BJ (cell line): ENCODE measurements around the gene CHSY1. TPM values are rescaled to one million over a fixed set of nuclear protein-coding genes. Genes with fewer than 3 reads are reported as not detected.

Experiments used
- CTCF ChIA-PET: fragments of 350-600 bp; formaldehyde crosslinking; extraction: SDS; loops from one replicate; lab custom pipeline; 2021; ENCODE audit warnings: antibody characterized with exemption, inconsistent platforms; lab: Yijun Ruan, JAX
- POLR2A ChIA-PET: fragments of 300-600 bp; sonication (Branson Sonifier 250); formaldehyde crosslinking; extraction: SDS; loops from one replicate; lab custom pipeline; 2021; ENCODE audit warnings: antibody characterized with exemption; lab: Charles Lee
- DNase-seq: peaks from one replicate; pipeline ENCODE4 v3.0.0-alpha.2; 2011; ENCODE audit warnings: low read depth
- H3K27me3 ChIP-seq: 2 replicates; pipeline ENCODE4 v1.6.0; 2011; ENCODE audit warnings: low read length; ENCODE audit not compliant: control insufficient read depth, insufficient read depth
- H3K36me3 ChIP-seq: 2 replicates; pipeline ENCODE4 v1.5.1; 2011; ENCODE audit warnings: low read length; ENCODE audit not compliant: control insufficient read depth, insufficient read depth
- H3K4me3 ChIP-seq: 2 replicates; pipeline ENCODE4 v1.5.1; 2011; ENCODE audit warnings: low read depth, mild to moderate bottlenecking, control low read depth, low read length
- polyA plus RNA-seq: library from polyadenylated mRNA; depleted of rRNA; stranded (reverse); fragments of >200 nt; gene quantifications from 2 replicates; pipeline ENCODE4 v1.2.3, GENCODE V29; 2011
- TF ChIP-seq, protein P1 (sequence below): IDR thresholded peaks from 2 replicates; pipeline ENCODE4 v1.5.1; 2011; ENCODE audit warnings: low read depth, mild to moderate bottlenecking, control low read depth, inconsistent platforms, low read length, moderate library complexity; ENCODE audit not compliant: insufficient read depth

The CHSY1 gene
- polyA plus RNA-seq, 1 experiment: 17.7 TPM

DNA sequence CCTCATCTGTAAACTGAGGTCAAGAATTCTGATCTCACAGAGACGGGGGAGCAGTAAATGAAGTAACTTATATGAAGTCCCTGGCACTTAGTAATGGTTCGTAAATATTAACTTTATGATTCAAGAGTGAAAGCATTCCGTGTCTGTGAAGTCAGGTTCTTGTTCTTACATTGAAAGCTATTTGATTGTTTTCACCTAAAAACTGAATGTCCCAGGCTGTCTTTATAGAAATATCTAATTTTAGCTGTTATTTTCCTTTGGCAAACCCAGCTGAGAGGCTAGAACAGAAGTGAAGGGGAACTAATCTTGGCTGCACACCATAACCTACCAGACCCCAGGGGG, 84.5 kb downstream of the CHSY1 start:
- H3K36me3 ChIP-seq: no peaks in the 10 kb centered on the region
- H3K4me3 ChIP-seq: no peak overlapping the region
- ChIA-PET CTCF (interaction anchor here (0.9 to 1.7 kb wide), 2 partner anchors 16 to 84 kb away, joined by 3 to 5 read pairs; partner anchors contain the start of gene CHSY1), POLR2A (no interaction called here)
- no peaks in the 10 kb centered on the region for H3K27me3 ChIP-seq
- no peak for DNase-seq
- TF ChIP-seq, protein P1, sequence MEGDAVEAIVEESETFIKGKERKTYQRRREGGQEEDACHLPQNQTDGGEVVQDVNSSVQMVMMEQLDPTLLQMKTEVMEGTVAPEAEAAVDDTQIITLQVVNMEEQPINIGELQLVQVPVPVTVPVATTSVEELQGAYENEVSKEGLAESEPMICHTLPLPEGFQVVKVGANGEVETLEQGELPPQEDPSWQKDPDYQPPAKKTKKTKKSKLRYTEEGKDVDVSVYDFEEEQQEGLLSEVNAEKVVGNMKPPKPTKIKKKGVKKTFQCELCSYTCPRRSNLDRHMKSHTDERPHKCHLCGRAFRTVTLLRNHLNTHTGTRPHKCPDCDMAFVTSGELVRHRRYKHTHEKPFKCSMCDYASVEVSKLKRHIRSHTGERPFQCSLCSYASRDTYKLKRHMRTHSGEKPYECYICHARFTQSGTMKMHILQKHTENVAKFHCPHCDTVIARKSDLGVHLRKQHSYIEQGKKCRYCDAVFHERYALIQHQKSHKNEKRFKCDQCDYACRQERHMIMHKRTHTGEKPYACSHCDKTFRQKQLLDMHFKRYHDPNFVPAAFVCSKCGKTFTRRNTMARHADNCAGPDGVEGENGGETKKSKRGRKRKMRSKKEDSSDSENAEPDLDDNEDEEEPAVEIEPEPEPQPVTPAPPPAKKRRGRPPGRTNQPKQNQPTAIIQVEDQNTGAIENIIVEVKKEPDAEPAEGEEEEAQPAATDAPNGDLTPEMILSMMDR: no peak

DNA sequence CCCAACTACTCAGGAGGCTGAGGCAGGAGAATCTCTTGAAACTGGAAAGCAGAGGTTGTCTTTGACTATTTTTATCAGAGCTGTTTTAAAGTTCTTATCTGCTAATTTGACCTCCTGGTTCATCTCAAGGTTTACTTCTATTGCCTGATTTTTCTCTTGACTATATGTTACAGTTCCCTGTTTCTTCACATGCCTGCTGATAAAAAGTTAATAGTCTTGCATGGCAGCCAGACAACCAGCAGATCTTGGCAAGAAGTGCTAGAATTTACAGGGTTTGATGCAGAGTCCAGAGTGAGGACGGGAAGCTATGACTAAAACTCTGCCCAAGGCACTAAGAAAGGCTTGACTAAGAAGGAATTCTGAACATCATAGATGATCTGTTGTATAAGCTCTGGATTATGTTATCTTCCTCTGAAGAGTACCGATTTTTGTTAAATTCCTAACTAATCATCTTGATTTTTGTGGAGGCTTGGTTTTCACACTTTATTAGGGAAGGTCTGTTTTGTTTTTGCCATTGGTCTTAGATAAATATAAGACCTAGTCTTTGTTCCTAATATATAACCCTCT, 85.9 kb downstream of the CHSY1 start:
- Histone ChIP-seq H3K4me3 (no peak overlapping the region), H3K27me3 (no peaks in the 10 kb centered on the region), H3K36me3 (no peaks in the 10 kb centered on the region)
- TF ChIP-seq, protein P1: no peak
- ChIA-PET POLR2A (no interaction called here), CTCF (interaction anchor here (1.7 kb wide), 1 partner anchor 86 kb away, joined by 5 read pairs; the partner anchor contains the start of gene CHSY1)
- DNase-seq: no peak

GRCh38 chr15:101162701-101163483, 89.0 kb downstream of the CHSY1 start:
- ChIA-PET POLR2A (no interaction called here), CTCF (no interaction called here)
- no peaks in the 10 kb centered on the region for H3K27me3 ChIP-seq
- TF ChIP-seq, protein P1: no peak
- DNase-seq: no peak
- H3K36me3 ChIP-seq: no peaks in the 10 kb centered on the region
- no peak overlapping the region for H3K4me3 ChIP-seq

- no peak overlapping the region for H3K4me3 ChIP-seq
- no peaks in the 10 kb centered on the region for H3K27me3 ChIP-seq
- POLR2A ChIA-PET: no interaction called here
- CTCF ChIA-PET: interaction anchor here (1.0 to 1.5 kb wide), 2 partner anchors 12 to 25 kb away, joined by 3 to 4 read pairs; no protein-coding TSS in a partner anchor
- DNase-seq: no peak
- TF ChIP-seq, protein P1: no peak
- no peaks in the 10 kb centered on the region for H3K36me3 ChIP-seq
Measured at GRCh38 chr15:101161656-101162055, 90.2 kb downstream of the CHSY1 start.
